HEK293 (cell line): Measurements from ENCODE around the gene CIC.

ENCODE experiments used
- EGR2 ChIP-seq: fragments of 450-650 bp; formaldehyde crosslinking; IDR thresholded peaks from 2 replicates; pipeline ENCODE4 v1.5.1; 2016; ENCODE audit warnings: low read depth, missing biosample characterization, missing genetic modification characterization
- HOXD13 ChIP-seq: sonication (generic); formaldehyde crosslinking; IDR thresholded peaks from 2 replicates; pipeline ENCODE4 v1.8.0; 2022; ENCODE audit warnings: missing genetic modification reagents, borderline replicate concordance
- KLF8 ChIP-seq: fragments of 450-650 bp; formaldehyde crosslinking; IDR thresholded peaks from 2 replicates; pipeline ENCODE4 v1.5.1; 2016; ENCODE audit warnings: missing biosample characterization, missing genetic modification characterization
- MYNN ChIP-seq: fragments of 450-650 bp; formaldehyde crosslinking; IDR thresholded peaks from 2 replicates; pipeline ENCODE4 v1.5.1; 2016; ENCODE audit warnings: missing biosample characterization, missing genetic modification characterization, borderline replicate concordance
- OSR2 ChIP-seq: fragments of 450-650 bp; formaldehyde crosslinking; IDR thresholded peaks from 2 replicates; pipeline ENCODE4 v1.5.1; 2016; ENCODE audit warnings: missing biosample characterization, missing genetic modification characterization
- SCRT1 ChIP-seq: fragments of 450-650 bp; formaldehyde crosslinking; IDR thresholded peaks from 2 replicates; pipeline ENCODE4 v1.5.1; 2016; ENCODE audit warnings: missing biosample characterization, missing genetic modification characterization, borderline replicate concordance
- SP7 ChIP-seq: fragments of 450-650 bp; formaldehyde crosslinking; IDR thresholded peaks from 2 replicates; pipeline ENCODE4 v1.5.1; 2016; ENCODE audit warnings: missing biosample characterization, missing genetic modification characterization
- TCF7L2 ChIP-seq: IDR thresholded peaks from 2 replicates; pipeline ENCODE4 v1.6.1; 2011; ENCODE audit warnings: low read depth, mild to moderate bottlenecking, inconsistent platforms, low read length, moderate library complexity, borderline replicate concordance
- ZBTB20 ChIP-seq: fragments of 450-650 bp; formaldehyde crosslinking; IDR thresholded peaks from 2 replicates; pipeline ENCODE4 v1.5.1; 2016; ENCODE audit warnings: missing biosample characterization, missing genetic modification characterization
- ZBTB6 ChIP-seq: fragments of 450-650 bp; formaldehyde crosslinking; IDR thresholded peaks from 2 replicates; pipeline ENCODE4 v1.5.1; 2017; ENCODE audit warnings: missing biosample characterization, missing genetic modification characterization
- ZFP37 ChIP-seq: fragments of 450-650 bp; formaldehyde crosslinking; IDR thresholded peaks from 2 replicates; pipeline ENCODE4 v1.5.1; 2016; ENCODE audit warnings: missing biosample characterization, missing genetic modification characterization
- ZNF157 ChIP-seq: fragments of 450-650 bp; formaldehyde crosslinking; IDR thresholded peaks from 2 replicates; pipeline ENCODE4 v1.5.1; 2016; ENCODE audit warnings: missing biosample characterization, missing genetic modification characterization
- ZNF18 ChIP-seq: fragments of 450-650 bp; formaldehyde crosslinking; IDR thresholded peaks from 2 replicates; pipeline ENCODE4 v1.5.1; 2016; ENCODE audit warnings: missing biosample characterization, missing genetic modification characterization
- ZNF37A ChIP-seq: fragments of 450-650 bp; IDR thresholded peaks from 2 replicates; pipeline ENCODE4 v1.5.1; 2018; ENCODE audit warnings: missing biosample characterization, missing genetic modification characterization
- ZNF391 ChIP-seq: fragments of 450-650 bp; formaldehyde crosslinking; IDR thresholded peaks from 2 replicates; pipeline ENCODE4 v1.5.1; 2016; ENCODE audit warnings: low read depth, missing biosample characterization, missing genetic modification characterization, borderline replicate concordance
- ZNF510 ChIP-seq: fragments of 450-650 bp; formaldehyde crosslinking; IDR thresholded peaks from 2 replicates; pipeline ENCODE4 v1.5.1; 2018; ENCODE audit warnings: mild to moderate bottlenecking, missing genetic modification characterization, missing biosample characterization; ENCODE audit not compliant: insufficient replicate concordance
- ZNF529 ChIP-seq: fragments of 450-650 bp; formaldehyde crosslinking; IDR thresholded peaks from 2 replicates; pipeline ENCODE4 v1.5.1; 2017; ENCODE audit warnings: missing genetic modification characterization, missing biosample characterization; ENCODE audit not compliant: insufficient replicate concordance
- ZNF555 ChIP-seq: fragments of 450-650 bp; formaldehyde crosslinking; conservative IDR thresholded peaks from 2 replicates; pipeline ENCODE4 v1.5.1; 2017; ENCODE audit warnings: missing biosample characterization, mild to moderate bottlenecking, missing genetic modification characterization, inconsistent platforms
- ZNF561 ChIP-seq: fragments of 450-650 bp; IDR thresholded peaks from 2 replicates; pipeline ENCODE4 v1.5.1; 2018; ENCODE audit warnings: missing biosample characterization, missing genetic modification characterization, borderline replicate concordance
- ZNF571 ChIP-seq: fragments of 450-650 bp; formaldehyde crosslinking; IDR thresholded peaks from 2 replicates; pipeline ENCODE4 v1.5.0; 2017; ENCODE audit warnings: missing biosample characterization, missing genetic modification characterization
- ZNF670 ChIP-seq: fragments of 450-650 bp; formaldehyde crosslinking; IDR thresholded peaks from 2 replicates; pipeline ENCODE4 v1.5.1; 2016; ENCODE audit warnings: missing biosample characterization, missing genetic modification characterization, low read depth
- ZNF791 ChIP-seq: fragments of 450-650 bp; formaldehyde crosslinking; IDR thresholded peaks from 2 replicates; pipeline ENCODE4 v1.5.1; 2016; ENCODE audit warnings: missing biosample characterization, missing genetic modification characterization
- ZXDB ChIP-seq: fragments of 450-650 bp; formaldehyde crosslinking; IDR thresholded peaks from 2 replicates; pipeline ENCODE4 v1.5.1; 2016; ENCODE audit warnings: missing biosample characterization, missing genetic modification characterization
- TF ChIP-seq, protein P1 (sequence below): fragments of 450-650 bp; formaldehyde crosslinking; IDR thresholded peaks from 2 replicates; pipeline ENCODE4 v1.5.1; 2017; ENCODE audit warnings: missing biosample characterization, missing genetic modification characterization
- TF ChIP-seq, protein P2 (sequence below): fragments of 450-650 bp; formaldehyde crosslinking; IDR thresholded peaks from 2 replicates; pipeline ENCODE4 v1.5.1; 2016; ENCODE audit warnings: missing biosample characterization, missing genetic modification characterization
- TF ChIP-seq, protein P3 (sequence below): fragments of 450-650 bp; formaldehyde crosslinking; IDR thresholded peaks from 2 replicates; pipeline ENCODE4 v1.5.1; 2016; ENCODE audit warnings: missing biosample characterization, missing genetic modification characterization

CIC gene

GRCh38 chr19:42219812-42220750 lies 49.0 kb upstream of the CIC start, which contains the start of gene ZNF526 (continued):
- TF ChIP-seq ZNF571, result no peak
- TF ChIP-seq KLF8 (tag by site-specific recombination), result peak; percentile 96
- TF ChIP-seq HOXD13 (CRISPR knock-in tag), result no peak
- peak; percentile 73; the same call in 1 of the 2 replicates for TF ChIP-seq SP7 (tag by site-specific recombination)
- no peak for TF ChIP-seq OSR2 (tag by site-specific recombination)
- peak; percentile 97 for TF ChIP-seq ZBTB20
- no peak for TF ChIP-seq ZNF670 (tag by site-specific recombination)
- peak; percentile 100 for TF ChIP-seq ZXDB
- TF ChIP-seq ZNF791 (tag by site-specific recombination), result no peak
- TF ChIP-seq, protein P1, sequence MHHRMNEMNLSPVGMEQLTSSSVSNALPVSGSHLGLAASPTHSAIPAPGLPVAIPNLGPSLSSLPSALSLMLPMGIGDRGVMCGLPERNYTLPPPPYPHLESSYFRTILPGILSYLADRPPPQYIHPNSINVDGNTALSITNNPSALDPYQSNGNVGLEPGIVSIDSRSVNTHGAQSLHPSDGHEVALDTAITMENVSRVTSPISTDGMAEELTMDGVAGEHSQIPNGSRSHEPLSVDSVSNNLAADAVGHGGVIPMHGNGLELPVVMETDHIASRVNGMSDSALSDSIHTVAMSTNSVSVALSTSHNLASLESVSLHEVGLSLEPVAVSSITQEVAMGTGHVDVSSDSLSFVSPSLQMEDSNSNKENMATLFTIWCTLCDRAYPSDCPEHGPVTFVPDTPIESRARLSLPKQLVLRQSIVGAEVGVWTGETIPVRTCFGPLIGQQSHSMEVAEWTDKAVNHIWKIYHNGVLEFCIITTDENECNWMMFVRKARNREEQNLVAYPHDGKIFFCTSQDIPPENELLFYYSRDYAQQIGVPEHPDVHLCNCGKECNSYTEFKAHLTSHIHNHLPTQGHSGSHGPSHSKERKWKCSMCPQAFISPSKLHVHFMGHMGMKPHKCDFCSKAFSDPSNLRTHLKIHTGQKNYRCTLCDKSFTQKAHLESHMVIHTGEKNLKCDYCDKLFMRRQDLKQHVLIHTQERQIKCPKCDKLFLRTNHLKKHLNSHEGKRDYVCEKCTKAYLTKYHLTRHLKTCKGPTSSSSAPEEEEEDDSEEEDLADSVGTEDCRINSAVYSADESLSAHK (tag by site-specific recombination), result peak; percentile 70
- TF ChIP-seq, protein P2, sequence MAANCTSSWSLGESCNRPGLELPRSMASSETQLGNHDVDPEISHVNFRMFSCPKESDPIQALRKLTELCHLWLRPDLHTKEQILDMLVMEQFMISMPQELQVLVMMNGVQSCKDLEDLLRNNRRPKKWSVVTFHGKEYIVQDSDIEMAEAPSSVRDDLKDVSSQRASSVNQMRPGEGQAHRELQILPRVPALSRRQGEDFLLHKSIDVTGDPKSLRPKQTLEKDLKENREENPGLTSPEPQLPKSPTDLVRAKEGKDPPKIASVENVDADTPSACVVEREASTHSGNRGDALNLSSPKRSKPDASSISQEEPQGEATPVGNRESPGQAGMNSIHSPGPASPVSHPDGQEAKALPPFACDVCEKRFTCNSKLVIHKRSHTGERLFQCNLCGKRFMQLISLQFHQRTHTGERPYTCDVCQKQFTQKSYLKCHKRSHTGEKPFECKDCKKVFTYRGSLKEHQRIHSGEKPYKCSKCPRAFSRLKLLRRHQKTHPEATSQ (tag by site-specific recombination), result no peak
- no peak for TF ChIP-seq SCRT1 (tag by site-specific recombination)
- no peak for TF ChIP-seq ZNF510 (tag by site-specific recombination)
- TF ChIP-seq ZNF529 (tag by site-specific recombination), result no peak
- 0 out of 2 replicates have a peak, but pooled peaks have one; percentile 31 for TF ChIP-seq ZFP37
- TF ChIP-seq, protein P3, sequence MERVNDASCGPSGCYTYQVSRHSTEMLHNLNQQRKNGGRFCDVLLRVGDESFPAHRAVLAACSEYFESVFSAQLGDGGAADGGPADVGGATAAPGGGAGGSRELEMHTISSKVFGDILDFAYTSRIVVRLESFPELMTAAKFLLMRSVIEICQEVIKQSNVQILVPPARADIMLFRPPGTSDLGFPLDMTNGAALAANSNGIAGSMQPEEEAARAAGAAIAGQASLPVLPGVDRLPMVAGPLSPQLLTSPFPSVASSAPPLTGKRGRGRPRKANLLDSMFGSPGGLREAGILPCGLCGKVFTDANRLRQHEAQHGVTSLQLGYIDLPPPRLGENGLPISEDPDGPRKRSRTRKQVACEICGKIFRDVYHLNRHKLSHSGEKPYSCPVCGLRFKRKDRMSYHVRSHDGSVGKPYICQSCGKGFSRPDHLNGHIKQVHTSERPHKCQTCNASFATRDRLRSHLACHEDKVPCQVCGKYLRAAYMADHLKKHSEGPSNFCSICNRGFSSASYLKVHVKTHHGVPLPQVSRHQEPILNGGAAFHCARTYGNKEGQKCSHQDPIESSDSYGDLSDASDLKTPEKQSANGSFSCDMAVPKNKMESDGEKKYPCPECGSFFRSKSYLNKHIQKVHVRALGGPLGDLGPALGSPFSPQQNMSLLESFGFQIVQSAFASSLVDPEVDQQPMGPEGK (tag by site-specific recombination), result peak; percentile 82
- no peak for TF ChIP-seq ZNF391 (tag by site-specific recombination)
- peak; percentile 97 for TF ChIP-seq ZNF18 (tag by site-specific recombination)
- no peak for TF ChIP-seq ZNF157
- TF ChIP-seq MYNN (tag by site-specific recombination), result no peak
- 0 out of 2 replicates have a peak, but pooled peaks have one; percentile 22 for TF ChIP-seq ZBTB6
- TF ChIP-seq ZNF561, result peak; percentile 67; the same call in 1 of the 2 replicates
- peak; percentile 91 for TF ChIP-seq EGR2
- no peak for TF ChIP-seq ZNF555 (tag by site-specific recombination)
- TF ChIP-seq TCF7L2, result 0 out of 2 replicates have a peak, but pooled peaks have one; percentile 36
- no peak for TF ChIP-seq ZNF37A (tag by site-specific recombination)
